ENCODE measurements around the gene STK11.

STK11 gene

GRCh38 chr19:1274852-1275259 is 69.3 kb downstream of the STK11 start:
- DNase-seq, result no peak

- DNase-seq, result peak; percentile 95 to 96
These were observed 69.8 kb downstream of the STK11 start, which contains the start of gene FAM174C for GRCh38 chr19:1275260-1275975. Gene FAM174C (plus strand): TSS chr19:1275530. CDS start chr19:1275550, 20 bp downstream.

GRCh38 chr19:1275976-1276627 is 70.5 kb downstream of the STK11 start:
- no peak for DNase-seq

- peak in 1 of 2 experiments; percentile 49 for DNase-seq
These were observed 71.0 kb downstream of the STK11 start for GRCh38 chr19:1276628-1277022.

GRCh38 chr19:1277061-1277460 is 71.5 kb downstream of the STK11 start:
- DNase-seq, result no peak
